Stimulated activated CD8-positive, alpha-beta memory T cell treated with anti-CD3 and anti-CD28 coated beads, Interleukin-15, amount 100 ng/mL, for 4 hours (primary cell): ENCODE measurements around the gene CLEC2A.
"Not testable (repeated sequence)": the region's sequence is repeated elsewhere in the genome, so short reads cannot be mapped to it uniquely, and the experiment has no call there.

ENCODE experiments used
- DNase-seq, 2 donors: peaks; one replicate each; pipeline ENCODE4 v3.0.0-alpha.2; 2020; ENCODE audit warnings: low read depth in 2 of 2

CLEC2A gene

GRCh38 chr12:9932270-9932669, at the start of gene CLEC2A:
TSS of gene CLEC2A (minus strand) at chr12:9932370. CDS start at chr12:9932329, 41 bp downstream.
- no peak for DNase-seq

GRCh38 chr12:9980126-9980525, 48.0 kb upstream of the CLEC2A start:
- DNase-seq = no peak

- DNase-seq = no peak
Measured at GRCh38 chr12:9977916-9978315, 45.7 kb upstream of the CLEC2A start.

- DNase-seq = not testable (repeated sequence)
Measured at GRCh38 chr12:9976626-9977025, 44.5 kb upstream of the CLEC2A start.

GRCh38 chr12:9975614-9976013, 43.4 kb upstream of the CLEC2A start:
- DNase-seq = no peak

GRCh38 chr12:9974731-9975130, 42.6 kb upstream of the CLEC2A start:
- not testable (repeated sequence) for DNase-seq

- no peak for DNase-seq
Measured at GRCh38 chr12:9973949-9974348, 41.8 kb upstream of the CLEC2A start.

GRCh38 chr12:9971181-9971580, 39.0 kb upstream of the CLEC2A start, which contains the start of gene CLEC12A:
TSS of gene CLEC12A (plus strand) at chr12:9971409. CDS start at chr12:9971597, 188 bp downstream.
- no peak for DNase-seq

GRCh38 chr12:9969673-9970072, 37.5 kb upstream of the CLEC2A start:
- DNase-seq = no peak

GRCh38 chr12:9961901-9962300, 29.7 kb upstream of the CLEC2A start:
- no peak for DNase-seq

GRCh38 chr12:9961106-9961505, 28.9 kb upstream of the CLEC2A start:
- no peak for DNase-seq

GRCh38 chr12:9960590-9960989, 28.4 kb upstream of the CLEC2A start:
- DNase-seq = no peak

GRCh38 chr12:9957834-9958233, 25.7 kb upstream of the CLEC2A start:
- no peak for DNase-seq

- DNase-seq = not testable (repeated sequence)
Measured at GRCh38 chr12:9952954-9953729, 21.0 kb upstream of the CLEC2A start.

GRCh38 chr12:9951026-9951675, 19.0 kb upstream of the CLEC2A start:
- DNase-seq = no peak

GRCh38 chr12:9948606-9949296, 16.6 kb upstream of the CLEC2A start:
- no peak for DNase-seq

- DNase-seq = no peak
Measured at GRCh38 chr12:9947674-9948073, 15.5 kb upstream of the CLEC2A start.

- DNase-seq = no peak
Measured at GRCh38 chr12:9944391-9944790, 12.2 kb upstream of the CLEC2A start.

GRCh38 chr12:9943240-9943639, 11.1 kb upstream of the CLEC2A start:
- no peak for DNase-seq

GRCh38 chr12:9941838-9942237, 9.7 kb upstream of the CLEC2A start:
- no peak for DNase-seq

- no peak for DNase-seq
Measured at GRCh38 chr12:9940375-9940774, 8.2 kb upstream of the CLEC2A start.

GRCh38 chr12:9936591-9936990, 4.4 kb upstream of the CLEC2A start:
- DNase-seq = no peak

- no peak for DNase-seq
Measured at GRCh38 chr12:9935026-9935425, 2.9 kb upstream of the CLEC2A start.
